ENCODE measurements around the gene SLC6A6. TPM values are rescaled to one million over a fixed set of nuclear protein-coding genes. Genes with fewer than 3 reads are reported as not detected.
A peak's percentile ranks its signal among the peaks of the same experiment; 100 is the strongest.

SLC6A6 gene
- total RNA-seq, 1 donor from 2014 or later: 19.4 TPM

GRCh38 chr3:14452740-14453710 lies 50.6 kb downstream of the SLC6A6 start:
- peak; percentile 93 for DNase-seq (ENCODE audit: low spot score)

GRCh38 chr3:14453876-14454638 lies 51.7 kb downstream of the SLC6A6 start:
- DNase-seq (ENCODE audit: low spot score): no peak

- no peak for DNase-seq (ENCODE audit: low spot score)
These were observed 52.4 kb downstream of the SLC6A6 start for GRCh38 chr3:14454639-14455310.

GRCh38 chr3:14455571-14456317 lies 53.3 kb downstream of the SLC6A6 start:
- DNase-seq (ENCODE audit: low spot score): no peak

GRCh38 chr3:14456794-14457193 lies 54.4 kb downstream of the SLC6A6 start:
- DNase-seq (ENCODE audit: low spot score): no peak

GRCh38 chr3:14457481-14457880 lies 55.1 kb downstream of the SLC6A6 start:
- no peak for DNase-seq (ENCODE audit: low spot score)

GRCh38 chr3:14457999-14458398 lies 55.6 kb downstream of the SLC6A6 start:
- DNase-seq (ENCODE audit: low spot score): no peak

- no peak for DNase-seq (ENCODE audit: low spot score)
These were observed 56.2 kb downstream of the SLC6A6 start for GRCh38 chr3:14458434-14459275.

- DNase-seq (ENCODE audit: low spot score): no peak
These were observed 57.0 kb downstream of the SLC6A6 start for GRCh38 chr3:14459384-14459783.

GRCh38 chr3:14459787-14460186 lies 57.4 kb downstream of the SLC6A6 start:
- DNase-seq (ENCODE audit: low spot score): no peak

GRCh38 chr3:14460342-14461005 lies 58.1 kb downstream of the SLC6A6 start:
- DNase-seq (ENCODE audit: low spot score): peak; percentile 67

- no peak for DNase-seq (ENCODE audit: low spot score)
These were observed 58.8 kb downstream of the SLC6A6 start for GRCh38 chr3:14461006-14461747.

GRCh38 chr3:14461748-14462324 lies 59.4 kb downstream of the SLC6A6 start:
- DNase-seq (ENCODE audit: low spot score): no peak

- DNase-seq (ENCODE audit: low spot score): no peak
These were observed 60.3 kb downstream of the SLC6A6 start for GRCh38 chr3:14462738-14463137.

GRCh38 chr3:14463330-14464140 lies 61.1 kb downstream of the SLC6A6 start:
- DNase-seq (ENCODE audit: low spot score): no peak

- no peak for DNase-seq (ENCODE audit: low spot score)
These were observed 61.7 kb downstream of the SLC6A6 start for GRCh38 chr3:14464141-14464465.

GRCh38 chr3:14464521-14464920 lies 62.1 kb downstream of the SLC6A6 start:
- DNase-seq (ENCODE audit: low spot score): no peak

- no peak for DNase-seq (ENCODE audit: low spot score)
These were observed 63.0 kb downstream of the SLC6A6 start for GRCh38 chr3:14465425-14465824.

Measured in ureter (tissue), 1 donor.